ENCODE results near the gene PAXX.

Gene PAXX

DNA sequence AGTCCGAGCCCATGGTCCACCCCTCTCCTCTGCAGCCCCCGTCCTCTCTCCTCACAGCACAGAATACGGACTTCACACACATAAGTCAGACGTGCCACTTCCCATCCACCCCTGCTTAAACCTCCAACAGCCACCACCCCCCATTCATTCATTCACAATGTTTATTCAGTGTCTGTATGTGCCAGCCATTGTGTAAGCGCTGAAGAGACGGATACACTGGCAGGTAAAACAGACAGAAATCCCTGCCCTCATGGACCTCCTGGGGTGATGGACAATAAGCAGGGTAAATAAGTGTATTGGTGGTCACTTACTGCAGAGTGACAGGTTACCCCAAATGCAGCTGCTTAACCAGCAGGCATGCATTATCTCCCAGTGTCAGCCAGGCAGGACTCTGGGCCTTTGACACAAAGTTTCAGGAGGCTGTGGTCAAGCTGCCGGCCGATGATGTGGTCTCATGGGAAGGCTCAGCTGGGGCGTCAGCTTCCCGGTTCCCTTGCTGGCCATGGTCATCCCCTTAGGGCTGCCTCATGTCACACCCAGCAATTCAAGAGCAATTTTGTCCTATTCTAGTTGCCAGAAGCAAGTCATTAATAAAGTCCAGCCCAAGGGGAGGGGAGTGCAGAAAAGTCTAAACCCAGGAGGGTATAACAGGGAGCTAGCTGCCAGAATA is 1.8 kb upstream of the PAXX start:
- no peak overlapping the region for H3K27ac ChIP-seq (ENCODE audit: low read length)
- H3K9me3 ChIP-seq (ENCODE audit: control insufficient read depth in 1 of 2, low read length in 2 of 2), result no peaks in the 10 kb centered on the region
- H3K4me1 ChIP-seq (ENCODE audit: control insufficient read depth in 1 of 2, insufficient read depth in 2 of 2, low read length in 2 of 2), result peaks cover 0 to 21% of the 10 kb centered on the region in 2 donors
- no peak overlapping the region for H3K4me3 ChIP-seq (ENCODE audit: low read depth in 1 of 2, low read length in 2 of 2)
- H3K36me3 ChIP-seq (ENCODE audit: control insufficient read depth in 1 of 2, insufficient read depth in 2 of 2, low read length in 2 of 2), result peaks cover 0 to 7% of the 10 kb centered on the region in 2 donors
- peaks cover 5% of the 10 kb centered on the region for H3K27me3 ChIP-seq (ENCODE audit: low read depth, low read length)

DNA sequence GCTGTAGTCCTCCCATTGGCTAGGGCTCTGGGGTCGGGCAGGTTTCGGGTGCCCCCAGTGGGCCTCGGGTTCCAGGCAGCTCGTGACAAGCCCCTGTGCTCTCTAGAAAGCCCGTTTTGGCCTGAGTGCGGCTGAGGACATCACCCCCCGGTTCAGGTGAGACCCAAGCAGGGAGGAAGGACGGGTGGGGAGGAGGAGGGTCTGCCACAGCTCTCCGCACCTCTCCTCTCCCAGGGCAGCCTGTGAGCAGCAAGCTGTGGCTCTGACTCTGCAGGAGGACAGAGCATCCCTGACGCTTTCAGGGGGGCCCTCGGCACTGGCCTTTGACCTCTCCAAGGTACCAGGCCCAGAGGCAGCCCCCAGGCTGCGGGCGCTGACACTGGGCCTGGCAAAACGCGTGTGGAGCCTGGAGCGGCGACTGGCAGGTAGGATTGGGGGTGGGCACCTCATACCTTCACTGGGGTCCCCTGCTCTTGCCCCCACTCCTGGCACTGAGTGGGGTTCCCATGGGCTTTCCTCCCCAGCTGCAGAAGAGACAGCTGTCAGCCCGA is 672 bp downstream of the PAXX start:
- Histone ChIP-seq H3K27me3 (ENCODE audit: low read depth, low read length) (peaks cover 5% of the 10 kb centered on the region), H3K36me3 (ENCODE audit: control insufficient read depth in 1 of 2, insufficient read depth in 2 of 2, low read length in 2 of 2) (peaks cover 0 to 7% of the 10 kb centered on the region in 2 donors), H3K27ac (ENCODE audit: low read length) (peak overlapping the region; percentile 16), H3K9me3 (ENCODE audit: control insufficient read depth in 1 of 2, low read length in 2 of 2) (no peaks in the 10 kb centered on the region), H3K4me3 (ENCODE audit: low read depth in 1 of 2, low read length in 2 of 2) (peak overlapping the region; percentile 68 to 69), H3K4me1 (ENCODE audit: control insufficient read depth in 1 of 2, insufficient read depth in 2 of 2, low read length in 2 of 2) (peaks cover 0 to 36% of the 10 kb centered on the region in 2 donors)

DNA sequence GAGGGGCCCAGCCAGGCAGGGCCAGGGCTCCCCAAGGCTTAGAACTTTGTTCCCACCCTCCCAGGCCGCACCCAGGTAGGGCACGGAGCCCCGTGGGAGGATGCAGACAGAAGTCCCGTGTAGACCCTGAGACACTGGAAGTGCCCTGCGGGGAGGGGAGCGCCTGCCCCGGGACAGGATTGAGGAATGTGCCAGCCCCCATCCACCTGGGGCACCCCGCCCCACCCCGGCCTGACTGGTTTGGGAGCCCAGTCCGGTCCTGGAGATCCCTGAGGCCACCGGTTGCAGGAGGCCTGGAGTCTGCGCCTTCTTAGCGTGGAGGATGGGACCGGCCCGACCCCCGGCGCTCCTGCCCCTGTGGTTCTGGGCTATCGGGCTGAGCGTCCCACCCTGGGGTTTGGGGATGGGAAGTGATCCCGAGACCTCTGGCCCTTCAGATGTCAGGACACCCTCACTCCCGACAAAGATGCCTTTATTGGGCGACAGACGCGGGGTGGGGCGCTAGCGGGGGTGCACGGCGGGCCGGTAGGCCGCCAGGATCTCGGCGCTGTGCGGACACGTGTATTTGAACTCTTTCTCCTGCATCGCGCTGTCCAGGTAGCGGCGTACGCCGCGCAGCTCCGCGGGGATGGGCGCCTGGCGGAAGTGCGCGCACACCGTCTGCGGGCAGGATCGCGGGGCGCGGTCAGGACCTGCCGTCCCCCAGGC is 2.1 kb downstream of the PAXX start:
- Histone ChIP-seq H3K27ac (ENCODE audit: low read length) (no peak overlapping the region), H3K36me3 (ENCODE audit: control insufficient read depth in 1 of 2, insufficient read depth in 2 of 2, low read length in 2 of 2) (peaks cover 0 to 7% of the 10 kb centered on the region in 2 donors), H3K4me1 (ENCODE audit: control insufficient read depth in 1 of 2, insufficient read depth in 2 of 2, low read length in 2 of 2) (peaks cover 0 to 36% of the 10 kb centered on the region in 2 donors), H3K27me3 (ENCODE audit: low read depth, low read length) (peaks cover 5% of the 10 kb centered on the region), H3K4me3 (ENCODE audit: low read depth in 1 of 2, low read length in 2 of 2) (no peak overlapping the region), H3K9me3 (ENCODE audit: control insufficient read depth in 1 of 2, low read length in 2 of 2) (no peaks in the 10 kb centered on the region)

DNA sequence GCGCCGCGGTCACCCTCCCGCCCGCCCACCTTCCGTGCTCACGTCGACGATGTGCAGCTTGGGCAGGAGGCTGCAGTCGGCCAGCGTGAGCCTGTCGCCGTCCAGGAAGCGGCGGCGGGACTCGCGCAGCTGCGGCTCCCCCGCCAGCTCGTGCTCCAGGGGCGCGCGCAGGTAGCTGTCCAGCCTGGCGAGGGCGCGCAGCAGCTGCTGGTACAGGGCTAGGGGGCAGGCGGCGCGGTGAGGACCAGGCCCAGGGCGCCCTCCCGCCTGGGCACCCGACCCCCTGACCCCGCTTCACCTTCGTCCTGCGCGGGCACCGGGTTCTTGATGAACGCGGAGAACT is 2.6 kb downstream of the PAXX start:
- Histone ChIP-seq H3K4me3 (ENCODE audit: low read depth in 1 of 2, low read length in 2 of 2) (no peak overlapping the region), H3K27ac (ENCODE audit: low read length) (no peak overlapping the region), H3K9me3 (ENCODE audit: control insufficient read depth in 1 of 2, low read length in 2 of 2) (no peaks in the 10 kb centered on the region), H3K4me1 (ENCODE audit: control insufficient read depth in 1 of 2, insufficient read depth in 2 of 2, low read length in 2 of 2) (peaks cover 0 to 36% of the 10 kb centered on the region in 2 donors), H3K36me3 (ENCODE audit: control insufficient read depth in 1 of 2, insufficient read depth in 2 of 2, low read length in 2 of 2) (peaks cover 0 to 7% of the 10 kb centered on the region in 2 donors), H3K27me3 (ENCODE audit: low read depth, low read length) (peaks cover 5% of the 10 kb centered on the region)

DNA sequence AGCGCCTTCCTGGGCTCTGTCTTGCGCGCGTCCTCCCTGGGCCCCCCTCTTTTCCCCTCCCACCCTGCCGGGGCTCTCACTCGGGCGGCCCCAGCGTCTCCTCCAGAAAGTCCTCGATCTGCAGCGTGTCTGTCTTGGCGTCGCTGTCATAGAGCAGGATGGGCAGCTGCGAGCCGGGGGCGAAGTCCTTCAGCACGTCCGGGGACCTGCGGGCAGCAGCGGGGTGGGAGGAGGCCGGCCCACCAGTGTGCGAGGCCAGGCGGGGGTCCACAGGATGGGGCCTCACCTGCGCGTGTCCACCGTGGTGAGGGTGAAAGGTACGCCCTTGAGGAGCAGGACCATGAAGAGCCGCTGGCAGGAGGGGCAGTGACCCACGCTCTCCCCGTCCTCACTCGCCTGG is 3.1 kb downstream of the PAXX start:
- H3K4me3 ChIP-seq (ENCODE audit: low read depth in 1 of 2, low read length in 2 of 2), result no peak overlapping the region
- no peak overlapping the region for H3K27ac ChIP-seq (ENCODE audit: low read length)
- H3K4me1 ChIP-seq (ENCODE audit: control insufficient read depth in 1 of 2, insufficient read depth in 2 of 2, low read length in 2 of 2), result peaks cover 0 to 36% of the 10 kb centered on the region in 2 donors
- H3K9me3 ChIP-seq (ENCODE audit: control insufficient read depth in 1 of 2, low read length in 2 of 2), result no peaks in the 10 kb centered on the region
- peaks cover 5% of the 10 kb centered on the region for H3K27me3 ChIP-seq (ENCODE audit: low read depth, low read length)
- peaks cover 0 to 7% of the 10 kb centered on the region in 2 donors for H3K36me3 ChIP-seq (ENCODE audit: control insufficient read depth in 1 of 2, insufficient read depth in 2 of 2, low read length in 2 of 2)

DNA sequence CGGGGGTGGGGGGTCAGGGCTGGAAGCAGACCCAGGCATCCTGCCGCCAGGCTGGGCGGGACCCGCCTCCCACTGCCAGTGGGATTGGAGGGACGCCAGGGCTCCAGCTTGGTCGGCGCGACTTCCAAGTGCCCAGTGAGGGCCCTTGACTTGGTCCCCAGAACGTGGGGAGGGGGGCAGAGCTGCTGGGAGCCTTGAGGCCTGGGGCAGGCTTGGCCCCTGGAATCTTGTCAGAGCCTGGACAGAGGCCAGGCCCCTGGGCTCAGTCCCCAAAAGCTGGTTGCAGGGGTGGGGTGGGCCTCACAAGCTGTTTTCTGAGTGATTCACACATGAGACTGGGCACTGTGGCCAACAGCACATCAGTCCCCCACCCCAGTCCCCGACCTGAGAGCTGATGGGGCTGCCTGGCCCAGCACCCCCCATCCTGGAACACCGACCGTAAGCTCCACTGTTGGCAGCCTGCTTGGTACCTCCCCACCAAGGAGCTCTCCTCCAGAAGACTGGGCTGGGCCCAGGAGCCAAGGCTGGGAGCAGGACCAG is 3.6 kb downstream of the PAXX start:
- Histone ChIP-seq H3K4me3 (ENCODE audit: low read depth in 1 of 2, low read length in 2 of 2) (peak overlapping the region in 1 of 2 donors; percentile 33), H3K9me3 (ENCODE audit: control insufficient read depth in 1 of 2, low read length in 2 of 2) (no peaks in the 10 kb centered on the region), H3K27ac (ENCODE audit: low read length) (no peak overlapping the region), H3K27me3 (ENCODE audit: low read depth, low read length) (peaks cover 5% of the 10 kb centered on the region), H3K4me1 (ENCODE audit: control insufficient read depth in 1 of 2, insufficient read depth in 2 of 2, low read length in 2 of 2) (peaks cover 0 to 36% of the 10 kb centered on the region in 2 donors), H3K36me3 (ENCODE audit: control insufficient read depth in 1 of 2, insufficient read depth in 2 of 2, low read length in 2 of 2) (peaks cover 0 to 7% of the 10 kb centered on the region in 2 donors)

DNA sequence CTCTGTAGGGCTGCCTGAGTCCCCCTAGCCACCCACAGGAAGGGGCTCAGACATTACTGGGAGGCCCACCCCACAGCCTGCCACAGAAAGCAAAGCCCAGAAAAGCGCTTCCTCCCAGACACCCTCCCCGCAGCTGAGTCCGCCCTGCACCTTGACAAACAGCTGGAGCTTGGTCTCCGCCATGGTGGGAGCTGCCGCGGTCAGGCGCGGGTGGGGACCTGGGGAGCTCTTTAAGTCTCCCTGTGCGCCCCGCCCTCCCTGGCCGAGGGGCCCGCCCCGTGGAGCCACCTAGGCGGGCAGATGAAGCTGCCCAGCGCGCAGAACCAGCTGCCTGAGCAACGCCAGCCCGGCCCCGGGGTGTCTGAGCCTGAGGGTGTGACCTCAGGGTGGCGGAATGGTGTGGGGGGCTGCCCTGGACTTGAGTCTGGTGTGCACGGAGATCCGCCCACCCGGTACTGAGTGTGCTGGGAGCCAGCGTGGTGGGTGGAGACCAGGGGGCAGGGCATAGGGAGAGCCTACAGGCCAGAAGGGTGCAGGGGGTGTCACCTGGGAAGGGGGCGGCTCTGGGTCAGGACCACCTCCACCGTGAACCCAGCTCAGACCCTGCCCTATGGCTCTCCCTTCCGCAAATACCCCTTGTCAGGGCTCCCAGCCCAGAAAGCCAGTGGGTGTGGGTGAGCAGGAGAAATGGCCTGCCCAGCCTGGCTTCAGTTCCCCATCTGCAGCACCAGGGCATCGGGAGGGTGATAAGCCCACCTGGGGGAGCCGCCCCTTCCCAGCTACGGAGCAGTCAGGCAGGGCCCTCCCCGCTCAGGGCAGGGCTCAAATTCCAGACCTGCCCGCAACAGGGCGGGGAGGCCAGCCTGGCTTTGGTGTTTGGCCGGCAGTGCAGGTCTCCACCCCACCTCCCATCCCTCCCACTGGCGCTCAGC is 4.4 kb downstream of the PAXX start, which contains the start of gene CLIC3:
Gene CLIC3 (minus strand): TSS at position 208 of the 932 bp plus-strand sequence. CDS start 25 bp downstream, at position 183.
- Histone ChIP-seq H3K27ac (ENCODE audit: low read length) (no peak within 1 kb of the TSS), H3K4me1 (ENCODE audit: control insufficient read depth in 1 of 2, insufficient read depth in 2 of 2, low read length in 2 of 2) (peaks cover 0 to 36% of the 10 kb centered on the region in 2 donors), H3K36me3 (ENCODE audit: control insufficient read depth in 1 of 2, insufficient read depth in 2 of 2, low read length in 2 of 2) (peaks cover 0 to 7% of the 10 kb centered on the region in 2 donors), H3K4me3 (ENCODE audit: low read depth in 1 of 2, low read length in 2 of 2) (peak within 1 kb of the TSS; percentile 16 to 33), H3K27me3 (ENCODE audit: low read depth, low read length) (peaks cover 5% of the 10 kb centered on the region), H3K9me3 (ENCODE audit: control insufficient read depth in 1 of 2, low read length in 2 of 2) (no peaks in the 10 kb centered on the region)

DNA sequence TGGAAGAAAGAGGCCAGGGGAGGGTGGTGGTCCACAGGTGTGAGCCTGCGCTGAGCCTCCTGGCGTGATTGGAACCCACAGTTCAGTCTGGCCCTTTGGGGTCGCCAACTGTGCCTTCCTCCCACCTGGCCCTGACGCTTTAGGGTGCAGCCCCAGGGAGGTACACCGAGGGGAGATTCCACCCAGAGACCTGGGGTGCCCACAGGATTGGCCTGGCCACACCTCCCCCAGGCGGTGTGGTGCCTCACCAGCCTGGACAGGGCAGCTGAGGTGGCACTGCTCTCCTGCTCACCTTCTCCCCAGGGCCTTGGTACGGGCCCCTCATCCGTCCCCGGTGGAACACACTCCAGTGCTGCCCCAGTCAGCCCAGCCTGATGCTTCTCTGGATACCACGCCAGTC is 5.1 kb downstream of the PAXX start:
- Histone ChIP-seq H3K27ac (ENCODE audit: low read length) (no peak overlapping the region), H3K36me3 (ENCODE audit: control insufficient read depth in 1 of 2, insufficient read depth in 2 of 2, low read length in 2 of 2) (peaks cover 0 to 7% of the 10 kb centered on the region in 2 donors), H3K4me1 (ENCODE audit: control insufficient read depth in 1 of 2, insufficient read depth in 2 of 2, low read length in 2 of 2) (peaks cover 0 to 36% of the 10 kb centered on the region in 2 donors), H3K4me3 (ENCODE audit: low read depth in 1 of 2, low read length in 2 of 2) (no peak overlapping the region), H3K27me3 (ENCODE audit: low read depth, low read length) (peaks cover 5% of the 10 kb centered on the region), H3K9me3 (ENCODE audit: control insufficient read depth in 1 of 2, low read length in 2 of 2) (no peaks in the 10 kb centered on the region)

DNA sequence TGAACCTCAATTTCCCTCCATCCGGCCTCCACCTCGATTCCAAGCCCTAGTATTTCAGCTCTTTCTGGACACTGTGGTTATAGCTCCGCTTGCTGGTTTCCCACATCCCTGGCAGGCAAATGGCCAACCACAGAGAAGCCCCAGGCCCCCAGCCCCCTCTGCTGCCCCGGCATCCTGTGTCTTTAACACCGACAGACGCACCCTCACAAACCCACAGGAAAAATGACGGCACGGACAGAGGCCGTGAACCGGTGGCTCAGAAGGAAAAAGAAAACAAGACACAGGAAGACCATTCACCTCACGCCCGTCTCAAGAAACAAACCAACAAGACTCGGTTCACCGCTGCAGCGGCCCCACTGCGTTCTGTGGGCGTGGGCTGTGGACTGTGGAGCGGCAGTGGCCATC is 5.6 kb downstream of the PAXX start:
- no peak overlapping the region for H3K27ac ChIP-seq (ENCODE audit: low read length)
- H3K36me3 ChIP-seq (ENCODE audit: control insufficient read depth in 1 of 2, insufficient read depth in 2 of 2, low read length in 2 of 2), result peaks cover 0 to 7% of the 10 kb centered on the region in 2 donors
- H3K4me1 ChIP-seq (ENCODE audit: control insufficient read depth in 1 of 2, insufficient read depth in 2 of 2, low read length in 2 of 2), result peaks cover 0 to 33% of the 10 kb centered on the region in 2 donors
- H3K9me3 ChIP-seq (ENCODE audit: control insufficient read depth in 1 of 2, low read length in 2 of 2), result no peaks in the 10 kb centered on the region
- H3K4me3 ChIP-seq (ENCODE audit: low read depth in 1 of 2, low read length in 2 of 2), result no peak overlapping the region
- H3K27me3 ChIP-seq (ENCODE audit: low read depth, low read length), result peaks cover 5% of the 10 kb centered on the region

DNA sequence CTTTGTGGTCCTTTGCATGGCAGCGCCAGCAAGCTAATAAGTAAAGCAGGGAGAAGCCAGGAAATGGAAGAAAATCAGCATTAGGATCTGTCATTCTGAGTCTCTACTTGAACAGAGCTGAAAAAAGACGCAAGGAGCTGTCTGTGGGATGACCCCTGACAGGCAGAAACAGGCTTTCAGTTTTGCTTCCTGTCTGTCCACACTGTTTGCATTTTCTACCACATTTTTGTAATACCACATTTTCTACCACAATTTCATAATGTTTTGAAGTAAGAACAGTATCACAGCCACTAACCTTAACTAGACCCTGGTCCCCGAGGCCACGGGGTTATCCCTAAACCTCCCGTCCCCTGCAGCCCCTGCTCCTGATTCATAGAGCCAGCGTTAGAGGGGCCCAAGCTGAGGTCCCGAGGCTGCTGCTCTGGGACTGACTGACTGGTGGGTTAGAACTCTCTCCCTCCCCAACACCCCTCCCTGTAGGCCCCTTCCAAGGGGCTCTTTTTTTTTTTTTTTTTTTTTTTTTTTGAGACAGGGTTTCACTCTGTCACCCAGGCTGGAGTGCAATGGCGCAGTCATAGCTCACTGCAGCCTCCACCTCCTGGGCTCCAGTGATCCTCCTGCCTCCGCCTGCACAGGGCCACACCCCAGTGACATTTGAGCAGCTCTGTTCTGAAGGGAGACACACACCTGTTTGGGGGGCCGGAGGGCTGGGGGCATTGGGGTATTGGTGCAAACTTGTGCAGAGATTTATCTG is 8.1 kb downstream of the PAXX start:
- peaks cover 0 to 17% of the 10 kb centered on the region in 2 donors for H3K4me1 ChIP-seq (ENCODE audit: control insufficient read depth in 1 of 2, insufficient read depth in 2 of 2, low read length in 2 of 2)
- no peaks in the 10 kb centered on the region for H3K36me3 ChIP-seq (ENCODE audit: control insufficient read depth in 1 of 2, insufficient read depth in 2 of 2, low read length in 2 of 2)
- no peaks in the 10 kb centered on the region for H3K9me3 ChIP-seq (ENCODE audit: control insufficient read depth in 1 of 2, low read length in 2 of 2)
- no peak overlapping the region for H3K4me3 ChIP-seq (ENCODE audit: low read depth in 1 of 2, low read length in 2 of 2)
- H3K27ac ChIP-seq (ENCODE audit: low read length), result no peak overlapping the region
- H3K27me3 ChIP-seq (ENCODE audit: low read depth, low read length), result peaks cover 5% of the 10 kb centered on the region
